GM23248 (cell line): ENCODE measurements around the gene PRDX3. TPM values are rescaled to one million over a fixed set of nuclear protein-coding genes. Genes with fewer than 3 reads are reported as not detected.
"Not testable (repeated sequence)": the region's sequence is repeated elsewhere in the genome, so short reads cannot be mapped to it uniquely, and the experiment has no call there.

Source experiments
- DNase-seq: peaks from one replicate; pipeline ENCODE4 v3.0.0-alpha.2; 2015
- H2AFZ ChIP-seq: fragments of 200-600 bp; sonication (generic); 2 replicates; pipeline ENCODE4 v1.6.1; 2016; ENCODE audit warnings: antibody characterized with exemption
- H3F3A ChIP-seq: fragments of 200-600 bp; sonication (generic); 2 replicates; pipeline ENCODE4 v1.6.1; 2016; ENCODE audit warnings: mild to moderate bottlenecking, antibody characterized with exemption, mixed run types; ENCODE audit not compliant: insufficient read depth
- H3K27ac ChIP-seq: fragments of 200-600 bp; sonication (generic); 2 replicates; pipeline ENCODE4 v1.5.1; 2016; ENCODE audit warnings: mild to moderate bottlenecking
- H3K27me3 ChIP-seq: fragments of 200-600 bp; sonication (generic); replicated peaks from 2 replicates; pipeline ENCODE4 v1.6.1; 2016; ENCODE audit warnings: mild to moderate bottlenecking; ENCODE audit not compliant: insufficient read depth
- H3K36me3 ChIP-seq: fragments of 200-600 bp; sonication (generic); 2 replicates; pipeline ENCODE4 v1.6.1; 2016; ENCODE audit warnings: low read depth, mild to moderate bottlenecking
- H3K4me1 ChIP-seq: fragments of 200-600 bp; sonication (generic); 2 replicates; pipeline ENCODE4 v1.6.1; 2016; ENCODE audit warnings: mild to moderate bottlenecking; ENCODE audit not compliant: insufficient read depth
- H3K4me2 ChIP-seq: fragments of 200-600 bp; sonication (generic); one replicate; pipeline ENCODE4 v1.6.1; 2016; ENCODE audit warnings: mild to moderate bottlenecking; ENCODE audit not compliant: unreplicated experiment
- H3K4me3 ChIP-seq: fragments of 200-600 bp; sonication (generic); 2 replicates; pipeline ENCODE4 v1.5.1; 2016; ENCODE audit warnings: mild to moderate bottlenecking
- H3K79me2 ChIP-seq: fragments of 200-600 bp; sonication (generic); 2 replicates; pipeline ENCODE4 v1.6.1; 2016; ENCODE audit warnings: mild to moderate bottlenecking; ENCODE audit not compliant: insufficient read depth
- H3K9ac ChIP-seq: fragments of 200-600 bp; sonication (generic); 2 replicates; pipeline ENCODE4 v1.6.1; 2016; ENCODE audit warnings: mild to moderate bottlenecking
- H3K9me2 ChIP-seq: fragments of 200-600 bp; sonication (generic); 2 replicates; pipeline ENCODE4 v1.6.1; 2016; ENCODE audit warnings: mixed run types, mild to moderate bottlenecking, moderate library complexity; ENCODE audit not compliant: insufficient read depth
- H3K9me3 ChIP-seq: fragments of 200-600 bp; sonication (generic); one replicate; pipeline ENCODE4 v1.6.1; 2017; ENCODE audit warnings: low read depth
- H4K20me1 ChIP-seq: fragments of 200-600 bp; sonication (generic); 2 replicates; pipeline ENCODE4 v1.6.0; 2016; ENCODE audit not compliant: insufficient read depth
- EZH2 ChIP-seq: fragments of 200-600 bp; sonication (generic); IDR thresholded peaks from 2 replicates; pipeline ENCODE4 v1.6.1; 2018; ENCODE audit warnings: antibody characterized with exemption, mild to moderate bottlenecking; ENCODE audit not compliant: insufficient read depth, poor library complexity, severe bottlenecking
- EZH2phosphoT487 ChIP-seq: fragments of 200-600 bp; sonication (generic); IDR thresholded peaks from 2 replicates; pipeline ENCODE4 v1.6.1; 2018; ENCODE audit warnings: antibody characterized with exemption, moderate library complexity, mild to moderate bottlenecking, low read depth; ENCODE audit not compliant: insufficient read depth
- WGBS, 2 experiments: methylation state at CpG; one replicate each; pipeline ENCODE4 v1.1.6; 2015 to 2017; ENCODE audit warnings: low lambda C conversion rate in 2 of 2, low coverage in 1 of 2; ENCODE audit errors: missing lambda C conversion rate in 2 of 2; 5-methylcytosine and 5-hydroxymethylcytosine counted together
- in situ Hi-C: fragments of 300-500 bp; cut with MboI; formaldehyde crosslinking; loops from 2 replicates; pipeline ENCODE4 v1.15.0; 2020
- polyA plus RNA-seq: library from polyadenylated mRNA; unstranded; fragments of >200 nt; fragmentation: Nextera tagmentation; extraction: Ambion mirVana; gene quantifications from 2 replicates; pipeline ENCODE4 v1.2.1, GENCODE V29; 2016
- total RNA-seq: library from RNA; depleted of rRNA; stranded (reverse); fragments of >200 nt; shearing (Covaris generic); gene quantifications from 2 replicates; pipeline ENCODE4 v1.2.3, GENCODE V29; 2014

Gene PRDX3
- total and polyA plus RNA-seq, 2 experiments from 2014 or later = 246 to 302 TPM

GRCh38 chr10:119159332-119159731, 19.3 kb downstream of the PRDX3 start:
- Histone ChIP-seq H3K27ac (no peak overlapping the region), H3K36me3 (peaks cover 11% of the 10 kb centered on the region; the same call in 1 of the 2 replicates), H3K9me2 (no peaks in the 10 kb centered on the region), H3K4me2 (no peak overlapping the region), H4K20me1 (no peaks in the 10 kb centered on the region), H3K9ac (no peak overlapping the region), H3K4me1 (no peaks in the 10 kb centered on the region), H3K9me3 (no peaks in the 10 kb centered on the region), H3K79me2 (no peaks in the 10 kb centered on the region), H3K27me3 (no peaks in the 10 kb centered on the region), H3K4me3 (no peak overlapping the region), H3F3A (0 out of 2 replicates have a peak, but pooled peaks cover 5% of the 10 kb centered on the region), H2AFZ (no peak overlapping the region)
- WGBS, 2 experiments = 81 to 84% methylated on average over 6 to 8 of the region's 8 CpGs
- in situ Hi-C loops = no loop called here
- DNase-seq = no peak
- TF ChIP-seq EZH2 = no peak

DNA sequence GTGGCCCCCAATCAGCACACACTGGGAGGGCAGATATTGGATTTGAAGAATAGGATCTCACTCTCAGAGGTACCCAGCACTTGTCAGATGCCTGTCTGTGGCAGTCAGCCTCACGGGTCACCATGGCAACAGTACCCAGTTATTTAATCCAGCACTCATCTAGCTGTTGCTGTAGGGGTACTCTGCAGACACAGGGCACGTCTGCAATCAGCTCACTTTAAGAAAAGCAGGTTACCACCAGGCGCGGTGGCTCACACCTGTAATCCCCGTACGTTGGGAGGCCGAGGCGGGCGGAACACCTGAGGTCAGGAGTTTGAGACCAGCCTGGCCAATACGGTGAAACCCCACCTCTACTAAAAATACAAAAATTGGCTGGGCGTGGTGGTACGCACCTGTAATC, 25.0 kb downstream of the PRDX3 start:
- Histone ChIP-seq H3K27ac (no peak overlapping the region), H3K9me3 (no peaks in the 10 kb centered on the region), H3K4me2 (no peak overlapping the region), H3K4me3 (no peak overlapping the region), H3F3A (no peaks in the 10 kb centered on the region), H3K36me3 (peaks cover 15% of the 10 kb centered on the region; the same call in 1 of the 2 replicates), H3K4me1 (no peaks in the 10 kb centered on the region), H3K9me2 (no peaks in the 10 kb centered on the region), H3K79me2 (no peaks in the 10 kb centered on the region), H3K9ac (no peak overlapping the region), H3K27me3 (no peaks in the 10 kb centered on the region), H4K20me1 (no peaks in the 10 kb centered on the region), H2AFZ (no peak overlapping the region)
- 92 to 94% methylated on average over 12 of the region's 12 CpGs for WGBS, 2 experiments
- DNase-seq = no peak
- TF ChIP-seq EZH2phosphoT487 = no peak
- TF ChIP-seq EZH2 = no peak
- in situ Hi-C loops = no loop called here

GRCh38 chr10:119153041-119153440, 25.6 kb downstream of the PRDX3 start:
- Histone ChIP-seq H3K27ac (no peak overlapping the region), H3F3A (no peaks in the 10 kb centered on the region)

DNA sequence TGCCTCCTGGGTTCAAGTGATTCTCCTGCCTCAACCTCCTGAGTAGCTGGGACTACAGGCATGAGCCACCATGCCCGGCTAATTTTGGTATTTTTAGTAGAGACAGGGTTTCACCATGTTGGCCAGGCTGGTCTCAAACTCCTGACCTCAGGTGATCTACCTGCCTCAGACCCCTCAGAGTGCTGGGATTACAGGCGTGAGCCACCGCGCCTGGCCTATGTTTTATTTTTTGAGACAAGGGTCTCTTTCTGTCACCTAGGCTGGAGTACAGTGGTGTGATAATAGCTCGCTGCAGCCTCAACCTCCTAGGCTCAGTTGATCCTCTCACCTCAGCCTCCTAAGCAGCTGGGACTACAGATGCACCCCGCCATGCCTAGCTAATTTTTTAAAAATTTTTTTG, 27.0 kb downstream of the PRDX3 start:
- H3K4me1 ChIP-seq, H4K20me1 ChIP-seq, in situ Hi-C loops, H3K27ac ChIP-seq, H3K27me3 ChIP-seq, H3K4me2 ChIP-seq, H3K36me3 ChIP-seq, H3K79me2 ChIP-seq, H3F3A ChIP-seq, H3K4me3 ChIP-seq, DNase-seq, H3K9me3 ChIP-seq, H3K9ac ChIP-seq, H3K9me2 ChIP-seq, H2AFZ ChIP-seq: not testable (repeated sequence)
- 99% methylated on average over 6 of the region's 6 CpGs for WGBS, 2 experiments

More at GRCh38 chr10:119153041-119153440, 25.6 kb downstream of the PRDX3 start:
- Histone ChIP-seq H3K79me2 (no peaks in the 10 kb centered on the region), H3K4me1 (no peaks in the 10 kb centered on the region), H3K27me3 (no peaks in the 10 kb centered on the region), H2AFZ (no peak overlapping the region), H4K20me1 (no peaks in the 10 kb centered on the region), H3K4me3 (no peak overlapping the region), H3K9ac (no peak overlapping the region), H3K9me2 (no peaks in the 10 kb centered on the region), H3K9me3 (no peaks in the 10 kb centered on the region), H3K4me2 (no peak overlapping the region), H3K36me3 (peaks cover 15% of the 10 kb centered on the region; the same call in 1 of the 2 replicates)
- in situ Hi-C loops = no loop called here
- TF ChIP-seq EZH2 (no peak), EZH2phosphoT487 (no peak)
- 91 to 92% methylated on average over 5 of the region's 5 CpGs for WGBS, 2 experiments
- DNase-seq = no peak

DNA sequence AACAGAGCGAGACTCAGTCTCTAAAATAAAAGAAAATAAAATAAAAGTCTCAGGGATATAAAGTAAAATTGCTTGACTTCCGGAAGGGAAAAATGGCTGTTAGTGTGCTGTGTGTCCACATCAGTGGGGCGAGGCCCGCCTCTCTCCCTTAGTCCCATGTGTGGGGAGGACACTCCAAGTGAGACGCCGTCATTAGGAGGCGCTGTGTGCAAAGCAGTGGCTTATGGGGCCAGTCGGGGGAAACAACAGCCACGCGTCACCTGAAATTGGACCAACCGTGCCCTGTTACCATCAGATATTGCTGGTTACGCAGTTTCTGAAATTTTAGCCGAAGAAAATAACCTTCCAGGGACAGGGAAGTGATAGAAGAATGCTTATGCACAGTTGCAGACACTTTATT, 28.9 kb downstream of the PRDX3 start:
- Histone ChIP-seq H2AFZ (no peak overlapping the region), H3K4me1 (no peaks in the 10 kb centered on the region), H3K27ac (no peak overlapping the region), H3F3A (0 out of 2 replicates have a peak, but pooled peaks cover 5% of the 10 kb centered on the region), H3K9me3 (no peaks in the 10 kb centered on the region), H3K9me2 (no peaks in the 10 kb centered on the region), H3K9ac (no peak overlapping the region), H3K4me3 (no peak overlapping the region), H3K27me3 (no peaks in the 10 kb centered on the region), H3K79me2 (no peaks in the 10 kb centered on the region), H4K20me1 (no peaks in the 10 kb centered on the region), H3K36me3 (peaks cover 4% of the 10 kb centered on the region; the same call in 1 of the 2 replicates), H3K4me2 (no peak overlapping the region)
- TF ChIP-seq EZH2phosphoT487 (no peak), EZH2 (no peak)
- no peak for DNase-seq
- WGBS, 2 experiments = 80 to 83% methylated on average over 13 of the region's 13 CpGs
- in situ Hi-C loops = no loop called here
